GM12864 (cell line): Measurements from ENCODE around the gene VPS4A.

ENCODE experiments used
- DNase-seq: peaks from one replicate; pipeline ENCODE4 v3.0.0-alpha.2; 2011; ENCODE audit warnings: low read depth
- H3K4me3 ChIP-seq: 2 replicates; pipeline ENCODE4 v1.5.1; 2011; ENCODE audit warnings: mild to moderate bottlenecking, low read depth, low read length, control low read depth
- CTCF ChIP-seq: IDR thresholded peaks from 2 replicates; pipeline ENCODE4 v1.5.1; 2011; ENCODE audit warnings: low read depth, mild to moderate bottlenecking, moderate library complexity, low read length, control low read depth, inconsistent platforms; ENCODE audit errors: missing control alignments

Gene VPS4A

GRCh38 chr16:69310653-69311532, at the start of gene VPS4A:
VPS4A (plus strand) TSS chr16:69311350; CDS start chr16:69311512, 162 bp downstream.
- peak; percentile 85 for TF ChIP-seq CTCF
- peak within 1 kb of the TSS; percentile 81 for H3K4me3 ChIP-seq
- DNase-seq, result peak; percentile 78

- DNase-seq, result no peak
- TF ChIP-seq CTCF, result no peak
These were observed 44.7 kb upstream of the VPS4A start for GRCh38 chr16:69266334-69267063.

GRCh38 chr16:69267633-69268032, 43.5 kb upstream of the VPS4A start:
- DNase-seq, result no peak
- H3K4me3 ChIP-seq, result no peak overlapping the region
- no peak for TF ChIP-seq CTCF

More at GRCh38 chr16:69266334-69267063, 44.7 kb upstream of the VPS4A start:
- H3K4me3 ChIP-seq, result no peak overlapping the region

- TF ChIP-seq CTCF, result no peak
- no peak for DNase-seq
- no peak overlapping the region for H3K4me3 ChIP-seq
These were observed 40.8 kb upstream of the VPS4A start for GRCh38 chr16:69270395-69270794.

- H3K4me3 ChIP-seq, result no peak overlapping the region
- no peak for DNase-seq
- TF ChIP-seq CTCF, result no peak
These were observed 40.3 kb upstream of the VPS4A start for GRCh38 chr16:69270831-69271230.

GRCh38 chr16:69273009-69273408, 38.1 kb upstream of the VPS4A start:
- no peak for DNase-seq
- no peak for TF ChIP-seq CTCF
- no peak overlapping the region for H3K4me3 ChIP-seq
